ENCODE data around the gene SPHKAP.
"Not testable (repeated sequence)": the region's sequence is repeated elsewhere in the genome, so short reads cannot be mapped to it uniquely, and the experiment has no call there.

Gene SPHKAP

GRCh38 chr2:227942021-227942420 lies 239.5 kb downstream of the SPHKAP start:
- TF ChIP-seq CTCF (IDR thresholded peaks at IDR 0.05; ENCODE audit: low read depth, low read length, missing control alignments) = no peak
- no peak for DNase-seq (ENCODE audit: low read depth)
- no peak overlapping the region for H3K4me3 ChIP-seq (ENCODE audit: low read depth, low read length)

DNA sequence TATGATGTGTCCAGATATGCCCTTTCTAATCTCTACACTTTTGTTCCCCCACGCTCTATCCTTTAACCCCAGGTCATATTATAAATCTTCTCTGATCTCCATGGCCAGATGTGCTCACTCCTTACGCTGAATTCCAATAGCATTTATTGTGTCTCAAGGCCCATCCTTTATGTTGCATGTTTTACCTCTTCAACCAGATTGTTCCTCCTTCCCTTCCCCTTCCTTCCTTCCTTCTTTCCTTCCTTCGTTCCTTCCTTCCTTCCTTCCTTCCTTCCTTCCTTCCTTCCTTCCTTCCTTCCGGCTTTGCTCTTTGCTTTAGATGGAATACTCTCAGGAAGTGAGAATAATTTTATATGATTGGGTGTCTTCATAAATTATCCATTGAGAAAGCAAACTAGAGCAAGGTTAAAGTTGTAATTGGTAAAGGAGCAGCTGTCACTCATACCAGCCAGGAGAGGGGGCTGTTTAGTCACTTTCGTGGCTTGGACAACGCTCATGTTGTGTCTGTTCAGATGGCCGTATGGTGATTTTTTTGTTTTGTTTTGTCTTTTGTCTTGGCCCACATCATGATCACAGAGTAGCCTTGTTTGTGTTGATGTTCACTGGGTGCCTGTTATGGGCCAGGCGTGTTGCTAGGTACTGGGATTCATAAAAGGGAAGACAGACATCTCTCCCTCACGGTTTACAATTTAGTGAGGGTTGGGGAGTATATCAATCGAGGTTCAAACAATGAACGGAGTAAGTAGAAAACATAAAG lies 242.0 kb downstream of the SPHKAP start:
- DNase-seq (ENCODE audit: low read depth) = no peak
- TF ChIP-seq CTCF (IDR thresholded peaks at IDR 0.05; ENCODE audit: low read depth, low read length, missing control alignments) = peak; percentile 66
- H3K4me3 ChIP-seq (ENCODE audit: low read depth, low read length) = no peak overlapping the region

- not testable (repeated sequence) for DNase-seq (ENCODE audit: low read depth); H3K4me3 ChIP-seq (ENCODE audit: low read depth, low read length)
Measured at GRCh38 chr2:227936249-227936648, 245.2 kb downstream of the SPHKAP start.

DNA sequence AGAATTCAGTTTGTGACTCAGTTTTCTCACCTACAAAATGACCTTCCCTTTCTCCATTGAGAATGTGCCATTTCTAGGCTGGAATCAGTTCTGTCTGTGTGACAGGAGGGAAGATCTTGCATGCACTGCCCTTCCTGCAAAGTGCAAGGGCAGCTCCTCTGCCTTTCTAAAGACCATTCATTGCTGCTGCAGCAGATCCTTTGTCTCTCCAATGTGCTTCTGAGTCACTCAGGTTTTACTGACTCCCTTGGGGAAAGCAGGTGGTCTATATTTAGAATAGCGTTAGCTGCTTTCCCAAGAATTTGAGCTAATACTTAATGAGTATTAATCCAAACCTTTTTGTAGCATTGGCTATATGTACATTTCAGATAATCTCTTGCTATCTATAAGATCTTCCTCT lies 247.6 kb downstream of the SPHKAP start:
- TF ChIP-seq CTCF (IDR thresholded peaks at IDR 0.05; ENCODE audit: low read depth, low read length, missing control alignments) = no peak
- no peak for DNase-seq (ENCODE audit: low read depth)
- no peak overlapping the region for H3K4me3 ChIP-seq (ENCODE audit: low read depth, low read length)

- DNase-seq (ENCODE audit: low read depth) = no peak
- no peak for TF ChIP-seq CTCF (IDR thresholded peaks at IDR 0.05; ENCODE audit: low read depth, low read length, missing control alignments)
- no peak overlapping the region for H3K4me3 ChIP-seq (ENCODE audit: low read depth, low read length)
Measured at GRCh38 chr2:227932403-227932802, 249.1 kb downstream of the SPHKAP start.

- DNase-seq (ENCODE audit: low read depth) = no peak
- H3K4me3 ChIP-seq (ENCODE audit: low read depth, low read length) = no peak overlapping the region
- TF ChIP-seq CTCF (IDR thresholded peaks at IDR 0.05; ENCODE audit: low read depth, low read length, missing control alignments) = no peak
Measured at GRCh38 chr2:227932001-227932400, 249.5 kb downstream of the SPHKAP start.

All from GM12864 (cell line).